Measurements from ENCODE around the gene CCDC50. TPM values are rescaled to one million over a fixed set of nuclear protein-coding genes. Genes with fewer than 3 reads are reported as not detected.

CCDC50 gene
- total RNA-seq, 4 donors from 2014 or later, result 93.3 to 182 (median 125) TPM

GRCh38 chr3:191376516-191377141 lies 47.4 kb downstream of the CCDC50 start:
- no peak for DNase-seq (ENCODE audit: low spot score)
- no peak for TF ChIP-seq CTCF (IDR thresholded peaks at IDR 0.05)
- ATAC-seq (ENCODE audit: low FRiP score), result no peak

GRCh38 chr3:191378142-191378812 lies 49.1 kb downstream of the CCDC50 start:
- ATAC-seq (ENCODE audit: low FRiP score), result no peak
- no peak for TF ChIP-seq CTCF (IDR thresholded peaks at IDR 0.05)
- DNase-seq (ENCODE audit: low spot score), result no peak

- no peak for TF ChIP-seq CTCF (IDR thresholded peaks at IDR 0.05)
- ATAC-seq (ENCODE audit: low FRiP score), result no peak
- no peak for DNase-seq (ENCODE audit: low spot score)
Measured at GRCh38 chr3:191379446-191379845, 50.3 kb downstream of the CCDC50 start.

- no peak for ATAC-seq (ENCODE audit: low FRiP score)
- no peak for TF ChIP-seq CTCF (IDR thresholded peaks at IDR 0.05)
- no peak for DNase-seq (ENCODE audit: low spot score)
Measured at GRCh38 chr3:191380001-191380400, 50.8 kb downstream of the CCDC50 start.

- ATAC-seq (ENCODE audit: low FRiP score) (no peak), DNase-seq (ENCODE audit: low spot score) (no peak)
- no peak for TF ChIP-seq CTCF (IDR thresholded peaks at IDR 0.05)
Measured at GRCh38 chr3:191381303-191381702, 52.1 kb downstream of the CCDC50 start.

GRCh38 chr3:191382661-191383060 lies 53.5 kb downstream of the CCDC50 start:
- ATAC-seq (ENCODE audit: low FRiP score), result no peak
- no peak for TF ChIP-seq CTCF (IDR thresholded peaks at IDR 0.05)
- no peak for DNase-seq (ENCODE audit: low spot score)

GRCh38 chr3:191383124-191383523 lies 53.9 kb downstream of the CCDC50 start:
- ATAC-seq (ENCODE audit: low FRiP score) (no peak), DNase-seq (ENCODE audit: low spot score) (no peak)
- TF ChIP-seq CTCF (IDR thresholded peaks at IDR 0.05), result no peak
